Measurements from ENCODE around the gene CEP164.

The CEP164 gene

DNA sequence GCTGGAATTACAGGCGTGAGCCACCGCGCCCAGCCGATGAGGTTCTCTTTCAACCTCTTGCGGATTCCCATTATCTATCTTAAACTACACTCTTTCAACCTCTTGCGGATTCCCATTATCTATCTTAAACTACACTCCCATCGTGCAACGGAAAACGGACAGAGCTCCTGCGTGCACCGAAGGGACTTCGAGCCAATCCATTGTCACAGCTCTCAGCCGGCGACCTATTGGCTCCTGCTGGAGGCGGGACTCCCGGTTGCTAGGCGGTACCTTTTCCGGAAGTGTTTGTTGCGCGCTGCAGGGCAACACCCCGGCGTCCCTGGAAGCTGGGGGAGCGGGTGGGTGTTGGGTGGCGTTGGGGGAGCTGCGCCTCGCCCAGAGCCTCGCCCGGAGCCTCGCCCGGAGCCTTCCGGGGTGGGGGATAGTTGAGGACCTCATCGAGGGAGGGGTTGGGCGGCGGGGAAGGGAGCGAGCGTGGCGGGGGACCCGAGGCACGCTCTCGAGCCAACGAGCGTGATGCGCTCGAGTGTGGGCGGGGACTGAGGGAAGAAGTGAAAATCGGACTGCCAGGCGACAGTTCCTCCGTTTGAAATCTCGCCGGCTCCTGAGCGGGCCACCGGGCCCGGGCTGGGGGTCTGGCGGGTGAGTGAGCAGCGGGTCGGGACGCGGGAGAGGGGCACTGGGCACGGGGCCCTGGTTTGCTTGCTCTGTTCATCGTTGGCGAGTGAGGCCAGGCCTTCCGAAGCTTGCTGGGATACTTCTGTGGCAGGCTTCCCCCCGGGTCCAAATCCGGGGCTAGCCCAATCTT, at the start of gene CEP164:
Gene CEP164, plus strand, starts transcription at position 288 of the 808 bp plus-strand sequence. CDS start 10,733 bp downstream, outside the sequence.
- peak; percentile 98 for DNase-seq

DNA sequence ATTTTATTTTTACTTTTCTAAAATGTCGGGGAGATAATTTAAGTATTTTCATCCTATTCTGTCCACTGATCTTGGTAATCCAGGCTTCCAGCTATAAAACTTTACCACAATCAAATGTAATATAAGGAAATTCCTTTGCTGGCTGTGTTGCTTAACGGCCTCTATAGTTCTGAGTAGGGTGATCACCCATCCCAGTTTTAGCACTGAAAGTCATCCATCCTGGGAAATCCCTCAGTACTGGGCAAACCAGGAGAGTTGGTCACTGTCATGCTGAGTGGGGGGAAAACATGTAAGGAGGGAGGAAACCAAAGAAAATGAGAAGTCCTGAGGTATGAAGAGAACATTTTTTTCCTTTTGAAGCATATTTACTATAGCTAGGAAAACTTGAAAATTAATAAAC, 49.3 kb upstream of the CEP164 start:
- no peak for DNase-seq

DNA sequence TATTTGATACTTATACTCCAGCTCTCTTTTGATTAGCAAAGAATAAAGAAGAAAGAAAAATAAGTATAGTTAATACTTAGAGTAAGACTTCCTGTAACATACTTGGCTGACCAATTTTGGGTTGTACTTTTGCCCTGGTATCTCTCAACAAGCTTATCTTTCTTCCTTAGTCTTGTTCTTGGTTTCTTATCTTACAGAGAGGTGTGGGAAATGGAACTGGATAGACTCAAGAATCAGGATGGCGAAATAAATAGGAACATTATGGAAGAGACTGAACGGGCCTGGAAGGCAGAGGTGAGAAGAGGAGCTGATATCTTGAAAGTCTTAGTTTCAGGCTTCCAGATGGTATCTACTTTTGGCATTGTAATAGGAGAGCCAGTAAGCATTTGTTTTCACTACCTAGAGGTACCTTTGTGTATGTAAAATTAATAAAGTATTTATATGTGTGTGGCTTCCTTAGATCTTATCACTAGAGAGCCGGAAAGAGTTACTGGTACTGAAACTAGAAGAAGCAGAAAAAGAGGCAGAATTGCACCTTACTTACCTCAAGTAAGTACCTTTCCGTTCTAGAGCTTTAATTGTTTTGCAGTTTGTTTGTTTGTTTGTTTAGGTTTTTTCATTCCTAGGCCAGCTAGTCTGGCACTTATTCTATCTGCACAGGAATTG, 47.8 kb upstream of the CEP164 start:
- no peak for DNase-seq

DNA sequence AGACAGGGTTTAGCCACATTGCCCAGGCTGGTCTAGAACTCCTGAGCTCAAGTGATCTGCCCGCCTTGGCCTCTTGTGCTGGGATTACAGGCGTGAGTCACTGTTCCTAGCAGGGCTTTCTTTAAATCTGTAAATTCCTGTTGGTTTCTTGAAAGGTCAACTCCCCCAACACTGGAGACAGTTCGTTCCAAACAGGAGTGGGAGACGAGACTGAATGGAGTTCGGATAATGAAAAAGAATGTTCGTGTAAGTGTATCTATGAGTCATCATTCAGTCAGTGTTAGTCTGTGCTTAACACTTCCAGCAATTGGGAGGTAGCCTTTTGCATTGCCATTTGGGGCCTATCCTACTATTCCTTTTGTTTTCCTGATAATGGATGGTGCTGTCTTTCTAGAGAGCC, 46.5 kb upstream of the CEP164 start:
- DNase-seq = no peak

DNA sequence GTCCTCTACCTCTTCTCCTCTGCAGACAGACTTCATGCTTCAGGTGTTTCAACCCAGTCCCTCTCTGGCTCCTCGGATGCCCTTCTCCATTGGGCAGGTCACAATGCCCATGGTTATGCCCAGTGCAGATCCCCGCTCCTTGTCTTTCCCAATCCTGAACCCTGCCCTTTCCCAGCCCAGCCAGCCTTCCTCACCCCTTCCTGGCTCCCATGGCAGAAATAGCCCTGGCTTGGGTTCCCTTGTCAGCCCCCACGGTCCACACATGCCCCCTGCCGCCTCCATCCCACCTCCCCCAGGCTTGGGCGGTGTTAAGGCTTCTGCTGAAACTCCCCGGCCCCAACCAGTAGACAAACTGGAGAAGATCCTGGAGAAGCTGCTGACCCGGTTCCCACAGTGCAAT, 45.8 kb upstream of the CEP164 start:
- no peak for DNase-seq

DNA sequence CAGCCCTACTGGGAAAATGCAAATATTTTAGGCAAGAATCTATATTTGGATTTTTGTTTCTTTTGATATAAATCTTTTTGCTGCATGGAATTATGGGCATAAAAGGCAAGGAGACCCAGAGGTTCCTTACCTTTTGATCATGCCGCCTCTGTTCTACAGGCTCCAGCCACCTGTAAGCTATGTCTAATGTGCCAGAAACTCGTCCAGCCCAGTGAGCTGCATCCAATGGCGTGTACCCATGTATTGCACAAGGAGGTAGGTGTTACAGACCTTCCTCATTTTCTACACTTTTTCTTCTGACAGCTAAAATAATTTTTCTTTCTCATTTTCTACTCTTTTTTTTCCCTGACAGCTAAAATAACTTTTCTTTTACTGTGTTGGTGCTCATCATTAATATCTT, 44.7 kb upstream of the CEP164 start:
- DNase-seq = no peak

DNA sequence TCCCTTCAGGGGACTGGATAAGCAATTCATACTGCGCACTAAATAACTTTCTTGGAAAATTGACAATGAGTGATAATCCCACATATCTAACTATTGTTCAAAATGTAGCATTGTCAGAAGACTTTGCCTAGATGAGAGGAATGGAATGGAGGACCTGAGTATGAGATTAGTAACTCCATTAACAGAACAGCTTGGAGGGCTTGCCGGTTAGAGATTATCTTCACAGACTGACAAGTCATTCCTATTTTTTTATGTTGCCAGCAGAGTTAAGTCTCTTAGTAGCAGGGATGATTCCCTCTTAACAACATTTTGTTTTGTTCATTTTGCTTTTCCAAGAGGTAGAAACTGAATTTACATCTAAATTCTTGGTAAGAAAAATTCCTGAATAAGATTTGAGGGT, 43.6 kb upstream of the CEP164 start:
- DNase-seq = no peak

DNA sequence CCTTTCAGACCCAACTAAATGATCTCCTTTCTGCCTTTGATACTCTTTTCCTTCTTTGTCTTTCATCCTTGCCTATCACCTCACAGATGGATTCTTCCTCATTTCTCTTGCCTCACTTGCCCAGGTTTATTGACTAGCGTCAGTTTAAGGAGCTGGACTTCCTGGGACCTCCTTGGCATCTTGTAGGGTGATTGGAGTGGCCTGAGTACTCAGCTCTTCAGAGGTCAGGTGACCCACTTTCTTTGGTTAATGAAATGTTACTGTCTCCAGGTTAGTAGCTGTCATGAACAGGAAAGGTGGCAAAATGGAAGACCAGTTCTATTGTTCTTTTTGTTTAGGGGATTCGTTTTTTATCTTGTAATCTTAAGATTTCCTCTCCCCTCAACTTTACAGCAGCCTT, 41.1 kb upstream of the CEP164 start:
- no peak for DNase-seq

DNA sequence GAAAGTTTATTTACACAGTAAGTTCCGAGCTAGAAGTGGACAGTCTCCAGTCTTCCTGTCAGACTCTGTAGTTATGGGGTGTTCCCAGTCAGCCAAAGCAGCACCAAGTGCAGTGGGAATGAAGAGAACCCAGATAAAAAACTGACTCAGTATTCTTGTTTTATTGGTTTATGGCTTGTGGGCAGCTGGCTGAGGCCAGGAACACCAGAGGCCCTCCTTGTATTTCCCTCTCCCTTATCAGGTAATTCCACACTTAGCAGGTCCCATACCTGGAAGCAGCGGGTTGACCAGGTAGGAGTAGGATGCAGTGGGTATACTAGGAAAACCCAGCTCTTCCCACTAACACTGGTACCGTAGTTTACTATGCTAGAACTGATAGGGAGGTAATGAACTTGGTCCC, 40.0 kb upstream of the CEP164 start:
- no peak for DNase-seq

DNA sequence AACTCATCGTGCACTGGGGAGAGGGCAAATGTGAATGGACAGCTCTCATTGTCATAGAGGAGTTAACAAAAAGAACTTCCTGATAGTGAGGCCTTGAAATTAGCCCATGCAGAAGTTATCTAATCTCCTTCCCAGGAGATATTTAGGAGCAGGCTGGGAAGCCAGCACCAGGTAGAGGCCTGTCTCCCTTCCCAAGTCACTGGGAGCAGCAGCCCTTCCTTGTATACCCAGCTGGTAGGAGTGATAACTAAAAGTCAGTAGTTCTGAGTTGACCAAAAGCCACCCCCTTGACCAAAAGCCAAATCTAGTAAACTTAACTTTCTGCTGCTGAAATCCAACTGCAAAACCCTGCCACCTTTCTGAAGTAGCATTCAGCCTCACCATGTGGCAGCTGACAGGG, 37.9 kb upstream of the CEP164 start:
- no peak for DNase-seq

DNA sequence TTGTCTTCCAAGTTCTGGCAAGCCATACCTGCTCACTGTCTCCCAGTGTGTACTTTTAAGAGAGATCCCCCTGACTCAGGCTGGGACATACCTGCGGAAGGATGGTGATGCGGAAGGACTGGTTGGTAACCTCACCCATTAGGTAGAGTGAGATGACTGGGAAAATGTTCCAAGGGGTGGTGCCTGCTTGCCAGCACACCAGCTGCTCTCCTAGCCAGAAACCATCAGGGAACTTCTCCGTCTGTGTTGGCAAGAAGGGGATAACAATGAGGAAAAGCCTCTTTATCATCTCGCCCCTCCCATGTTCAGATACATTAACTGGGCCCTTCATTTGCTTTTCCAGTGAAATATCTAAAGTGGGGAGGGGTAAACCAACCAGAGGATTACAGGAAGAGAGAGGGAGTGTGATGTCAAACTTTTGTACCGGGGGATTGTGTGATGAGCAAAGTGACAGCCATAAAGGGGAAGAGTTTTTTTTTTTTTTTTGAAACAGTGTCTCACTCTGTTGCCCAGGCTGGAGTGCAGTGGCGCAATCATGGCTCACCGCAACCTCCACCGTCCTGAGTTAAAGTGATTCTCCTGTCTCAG, 36.8 kb upstream of the CEP164 start, which contains the start of gene BACE1-AS:
Gene BACE1-AS, plus strand, starts transcription at position 538 of the 588 bp plus-strand sequence.
- no peak for DNase-seq

DNA sequence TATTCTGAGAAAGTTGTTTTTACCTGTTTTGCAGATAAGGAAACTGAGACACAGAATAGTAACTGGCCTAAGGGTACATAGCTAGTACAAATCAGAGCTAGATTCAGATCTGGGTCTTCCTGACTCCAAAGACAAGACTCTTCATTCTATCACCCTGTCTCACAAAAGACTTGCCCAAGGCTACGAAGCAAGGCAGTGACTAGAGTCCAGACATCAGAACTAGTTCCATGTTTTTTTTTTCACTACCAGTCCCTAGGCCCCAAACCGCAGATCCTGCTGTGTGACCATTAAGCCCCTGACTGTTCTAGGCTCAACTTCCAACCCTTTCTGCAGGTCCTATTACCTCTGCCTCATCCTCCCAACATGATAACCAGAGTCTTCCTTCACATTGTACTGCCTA, 35.0 kb upstream of the CEP164 start:
- no peak for DNase-seq

DNA sequence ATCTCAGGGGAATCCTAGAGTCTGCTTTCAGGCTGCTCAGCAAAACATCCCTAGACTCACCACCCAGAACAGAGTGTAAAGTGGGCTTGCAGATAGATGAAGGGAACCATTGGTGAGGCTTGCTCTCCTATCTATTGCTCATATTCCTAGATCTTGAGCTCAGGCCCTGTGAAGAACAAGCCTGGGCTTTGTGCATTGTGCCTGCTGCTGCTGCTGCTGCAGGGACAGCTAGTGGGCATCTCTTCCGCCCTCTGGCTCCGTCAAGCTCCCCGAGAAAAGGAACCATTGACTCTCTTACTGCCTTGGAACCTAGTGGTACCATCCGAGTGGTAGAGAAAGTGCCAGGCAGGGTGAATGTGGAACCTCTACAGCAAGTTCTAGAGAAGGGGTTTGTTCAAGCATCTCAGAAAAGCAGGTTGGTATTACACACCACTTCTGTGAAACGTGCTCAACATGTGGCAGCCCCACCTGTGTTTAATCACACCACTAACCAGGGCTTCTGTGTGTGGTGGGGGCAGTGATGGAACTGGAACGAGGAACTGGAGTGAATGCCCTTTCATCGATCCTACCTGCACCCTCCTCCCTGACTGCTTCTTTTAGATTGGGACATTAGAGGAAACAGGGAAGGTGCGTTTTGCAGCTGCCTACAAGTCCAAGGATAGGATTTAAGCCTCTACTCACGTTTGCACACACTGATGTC, 32.1 kb upstream of the CEP164 start:
- no peak for DNase-seq

DNA sequence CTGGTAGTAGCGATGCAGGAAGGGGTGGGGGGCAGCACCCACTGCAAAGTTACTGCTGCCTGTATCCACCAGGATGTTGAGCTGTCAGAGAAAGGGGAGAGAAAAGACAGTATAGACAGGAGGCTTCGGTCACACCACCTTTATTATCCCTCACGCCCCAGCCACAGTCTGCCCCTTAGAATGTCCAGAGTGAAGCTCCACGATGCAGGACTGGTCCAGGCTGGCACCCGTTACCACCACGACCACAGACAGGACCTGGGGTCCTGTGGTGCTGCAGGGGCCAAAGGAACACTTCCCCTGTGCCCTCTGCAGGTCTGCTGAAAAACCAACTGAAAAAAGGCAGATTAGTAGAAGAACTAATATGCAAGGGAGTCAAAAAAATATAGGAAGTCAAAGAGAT, 30.8 kb upstream of the CEP164 start:
- no peak for DNase-seq

DNA sequence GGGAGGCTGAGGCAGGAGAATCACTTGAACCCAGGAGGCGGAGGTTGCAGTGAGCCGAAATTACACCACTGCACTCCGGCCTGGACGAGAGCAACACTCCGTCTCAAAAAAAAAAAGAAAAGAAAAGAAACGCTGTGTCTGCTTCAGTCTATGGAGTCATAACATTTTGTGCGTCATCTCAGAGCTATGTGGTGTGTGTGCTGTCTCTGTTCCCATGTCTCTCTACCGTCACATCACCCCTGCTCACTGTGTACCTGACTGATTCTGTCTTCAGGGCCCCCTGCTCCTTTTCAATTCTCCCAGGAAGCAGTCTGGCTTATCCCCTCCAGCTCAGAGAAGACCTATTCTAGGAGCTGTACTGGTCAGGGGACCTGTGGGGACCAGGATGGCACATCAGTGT, 29.5 kb upstream of the CEP164 start:
- no peak for DNase-seq

DNA sequence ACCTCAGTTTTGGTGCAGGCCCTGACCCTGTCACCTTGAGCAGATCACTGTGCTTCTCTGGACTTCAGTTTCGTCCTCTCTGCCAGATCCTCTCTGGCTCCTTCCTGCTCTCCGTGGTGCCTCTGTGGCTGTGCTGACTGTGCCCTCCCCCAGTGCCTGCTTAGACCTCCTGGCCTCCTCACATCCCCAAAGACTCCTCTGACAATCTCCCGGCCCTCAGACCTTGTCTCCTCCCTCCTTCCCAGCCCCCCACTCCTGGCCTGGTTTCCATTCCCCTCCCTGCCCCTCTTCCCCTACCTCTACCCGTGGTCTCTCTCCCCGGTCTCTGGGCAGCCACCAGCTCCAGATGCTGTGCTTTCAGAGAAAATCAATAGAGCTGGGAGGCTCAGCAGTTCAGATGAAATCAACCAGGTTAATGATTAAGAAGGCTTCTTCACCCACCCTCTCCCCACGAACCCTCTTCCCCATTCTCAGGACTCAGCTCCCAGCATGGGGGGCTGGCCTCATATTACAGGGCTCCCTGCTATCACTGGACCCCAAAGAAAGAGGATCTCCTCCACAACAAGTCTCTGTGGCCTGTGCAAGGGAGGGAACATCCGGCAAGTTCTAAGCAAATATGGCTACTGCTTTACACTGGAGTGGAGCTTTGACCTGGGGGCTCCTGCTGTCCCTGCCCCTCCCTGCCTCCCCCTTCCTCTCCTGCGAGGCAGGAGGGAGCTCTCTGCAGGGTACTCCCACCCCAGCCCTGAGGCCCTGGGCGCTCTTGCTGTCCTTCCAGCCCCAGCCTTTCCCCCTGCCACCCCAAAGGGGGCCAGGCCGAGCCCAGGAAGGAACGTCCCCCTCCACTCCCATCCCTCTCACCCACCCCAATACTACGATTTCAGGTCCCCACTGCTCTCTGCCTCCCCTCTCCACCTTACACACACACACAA, 28.0 kb upstream of the CEP164 start:
- no peak for DNase-seq

DNA sequence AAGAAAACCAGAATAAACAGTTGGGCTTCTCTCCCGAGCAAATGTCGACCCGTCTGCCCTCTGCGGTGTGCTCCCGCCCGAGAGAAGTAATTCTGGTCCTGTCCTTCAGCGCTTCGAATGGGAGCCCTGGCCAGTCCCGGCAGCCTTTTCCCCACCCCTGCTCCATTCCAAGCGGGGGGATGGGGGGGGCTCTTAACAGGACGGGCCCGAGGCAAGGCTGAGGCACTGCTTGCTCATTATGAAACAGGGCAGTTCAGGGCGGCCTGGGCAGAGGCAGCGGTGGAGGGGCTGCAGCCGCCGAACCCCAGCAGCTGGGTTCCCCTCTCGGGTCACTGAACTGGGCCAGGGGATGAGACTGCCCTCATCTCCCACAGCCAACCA, 27.4 kb upstream of the CEP164 start:
- DNase-seq = peak; percentile 48

DNA sequence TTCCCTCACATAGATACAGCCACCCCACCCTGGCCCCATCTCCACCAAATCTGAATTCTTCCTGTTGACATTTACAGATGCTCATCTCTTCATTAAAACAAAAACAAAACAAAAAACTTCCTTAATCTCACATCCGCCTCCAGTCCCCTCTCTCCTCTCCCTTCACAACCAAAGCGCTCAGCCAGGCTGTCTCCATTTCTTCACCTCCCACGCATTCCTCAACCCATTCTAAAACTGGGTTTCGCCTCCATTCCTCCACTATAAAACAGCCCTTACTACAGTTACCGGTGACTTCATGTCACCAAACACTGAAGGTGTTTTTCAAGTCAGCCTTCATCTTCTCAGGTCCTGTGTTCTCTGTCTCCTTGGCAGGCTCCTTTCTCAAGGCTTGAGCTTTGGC, 26.9 kb upstream of the CEP164 start:
- DNase-seq = no peak

DNA sequence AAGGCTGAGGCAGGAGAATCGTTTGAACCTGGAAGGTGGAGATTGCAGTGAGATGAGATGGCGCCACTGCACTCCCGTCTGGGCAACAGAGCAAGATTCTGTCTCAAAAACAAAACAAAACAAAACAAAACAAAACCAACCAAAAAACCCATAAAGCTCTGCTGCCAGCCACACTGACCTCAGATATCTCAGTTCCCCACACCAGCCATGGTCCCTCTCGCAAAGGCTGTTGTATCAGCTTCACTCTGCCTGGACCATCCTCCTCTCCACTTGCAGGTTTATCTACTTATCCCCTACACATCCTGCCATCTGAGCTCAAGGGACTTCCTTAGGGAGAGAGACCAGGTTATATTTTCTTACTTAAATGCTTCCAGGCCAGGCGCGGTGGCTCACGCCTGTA, 25.4 kb upstream of the CEP164 start:
- DNase-seq = no peak

DNA sequence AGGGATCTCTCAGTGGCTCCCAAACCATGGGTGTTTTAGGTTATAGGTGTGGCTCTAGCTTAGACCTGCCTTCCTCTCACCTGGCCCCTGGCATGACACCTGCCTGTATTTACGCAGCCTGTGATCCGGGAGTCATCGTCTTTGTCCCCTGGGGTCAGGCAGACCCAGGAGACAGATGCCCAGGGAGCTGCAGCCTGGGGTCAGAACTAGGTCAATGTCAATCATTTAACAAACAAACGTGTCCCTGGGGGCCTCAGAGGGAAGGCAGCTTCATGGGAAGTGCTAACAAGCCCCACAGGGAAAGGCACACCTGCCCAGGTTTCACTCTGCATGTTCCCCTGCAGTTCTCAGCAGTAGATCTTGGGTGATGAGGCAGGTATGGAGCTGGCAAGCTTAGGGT, 24.6 kb upstream of the CEP164 start:
- DNase-seq = no peak

DNA sequence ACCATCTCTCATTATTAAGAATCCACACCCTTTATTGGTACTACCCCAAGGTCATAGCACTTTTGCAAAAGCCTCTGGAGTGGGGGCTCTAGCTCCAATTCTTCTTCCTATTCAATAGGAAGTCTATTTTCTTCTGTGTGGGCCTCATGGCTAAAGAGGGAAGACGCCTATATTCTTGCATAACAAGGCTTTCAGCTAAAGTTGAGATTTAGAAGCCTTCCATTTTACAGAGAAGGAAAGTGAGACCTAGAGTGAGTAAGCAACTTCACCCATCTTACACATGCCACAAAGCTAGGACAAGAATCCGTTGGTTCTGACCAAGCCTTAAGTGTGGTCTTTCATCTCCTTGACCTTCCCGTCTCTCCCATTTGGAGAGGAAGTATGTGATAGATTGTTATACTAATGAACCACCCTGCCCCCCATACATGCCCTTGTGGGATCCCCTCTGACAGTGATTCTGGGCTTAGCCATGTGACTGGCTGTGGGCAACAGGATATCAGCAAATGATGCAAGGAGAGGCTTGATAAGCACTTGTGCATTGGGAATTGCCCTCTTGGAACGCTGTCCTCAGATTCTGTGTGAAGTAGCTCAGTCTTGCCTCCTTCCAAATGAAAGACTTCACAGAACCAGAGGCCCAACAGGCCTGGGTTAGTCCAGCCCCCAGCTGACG, 23.9 kb upstream of the CEP164 start:
- no peak for DNase-seq

DNA sequence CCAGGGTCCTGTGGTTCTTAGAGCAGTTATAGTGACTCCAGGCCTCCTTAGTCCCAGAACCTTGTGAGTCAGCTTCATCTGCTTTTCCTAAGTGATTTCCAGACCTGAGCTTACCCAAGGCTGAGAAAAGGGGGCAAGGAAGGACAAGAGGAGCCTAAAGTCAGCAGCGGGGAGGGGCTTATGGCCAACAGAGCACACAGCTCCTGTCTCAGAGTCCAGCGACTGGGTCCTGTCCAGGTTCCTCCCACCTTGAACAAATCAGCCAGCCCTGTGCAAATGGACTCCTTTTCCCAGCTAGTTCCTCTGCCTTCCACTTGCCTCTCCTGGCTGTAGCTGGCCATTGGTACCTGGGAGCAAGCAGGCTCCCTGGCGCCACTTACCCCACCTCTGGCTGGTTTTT, 22.5 kb upstream of the CEP164 start:
- DNase-seq = no peak

Measured in femur (tissue), 1 donor.